GM06990 (cell line): ENCODE results near the gene RASD1.

Experiments
- DNase-seq: peaks from one replicate; pipeline ENCODE4 v3.0.0-alpha.2; 2011; ENCODE audit not compliant: insufficient read length; ENCODE audit errors: extremely low read depth
- H3K27me3 ChIP-seq: replicated peaks from 2 replicates; pipeline ENCODE4 v1.6.0; 2011; ENCODE audit warnings: low read length; ENCODE audit not compliant: control insufficient read depth, insufficient read depth
- H3K36me3 ChIP-seq: 2 replicates; pipeline ENCODE4 v1.5.1; 2011; ENCODE audit warnings: low read length; ENCODE audit not compliant: control insufficient read depth, insufficient read depth
- H3K4me3 ChIP-seq: replicated peaks from 2 replicates; pipeline ENCODE4 v1.5.1; 2011; ENCODE audit warnings: low read depth, mild to moderate bottlenecking, control low read depth, low read length
- TF ChIP-seq, protein P1 (sequence below): IDR thresholded peaks from 2 replicates; pipeline ENCODE4 v1.5.1; 2011; ENCODE audit warnings: low read length, control low read depth, mild to moderate bottlenecking, inconsistent platforms; ENCODE audit not compliant: insufficient read depth, poor library complexity, severe bottlenecking

Gene RASD1

DNA sequence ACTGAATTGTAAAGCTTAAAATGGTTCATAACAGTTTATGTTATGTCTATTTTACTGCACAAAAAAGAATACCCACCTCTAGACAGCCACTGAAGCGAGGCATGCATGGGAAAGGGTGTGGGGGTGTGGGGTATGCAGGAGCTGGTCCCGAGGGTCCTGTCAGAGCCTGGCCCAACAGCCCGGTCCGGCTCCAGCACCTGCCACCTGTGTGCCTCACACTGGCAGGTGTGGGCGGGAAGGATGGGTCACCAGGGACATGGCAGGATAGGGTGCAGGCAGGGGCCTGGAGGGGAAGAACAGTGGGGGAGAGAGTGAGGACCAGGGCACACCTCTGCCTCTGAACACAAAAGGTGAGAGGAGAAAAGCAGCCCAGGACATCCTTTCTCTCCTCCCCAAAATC lies 22.8 kb upstream of the RASD1 start:
- DNase-seq: no peak
- Histone ChIP-seq H3K36me3 (no peaks in the 10 kb centered on the region), H3K27me3 (no peaks in the 10 kb centered on the region), H3K4me3 (no peak overlapping the region)
- TF ChIP-seq, protein P1, sequence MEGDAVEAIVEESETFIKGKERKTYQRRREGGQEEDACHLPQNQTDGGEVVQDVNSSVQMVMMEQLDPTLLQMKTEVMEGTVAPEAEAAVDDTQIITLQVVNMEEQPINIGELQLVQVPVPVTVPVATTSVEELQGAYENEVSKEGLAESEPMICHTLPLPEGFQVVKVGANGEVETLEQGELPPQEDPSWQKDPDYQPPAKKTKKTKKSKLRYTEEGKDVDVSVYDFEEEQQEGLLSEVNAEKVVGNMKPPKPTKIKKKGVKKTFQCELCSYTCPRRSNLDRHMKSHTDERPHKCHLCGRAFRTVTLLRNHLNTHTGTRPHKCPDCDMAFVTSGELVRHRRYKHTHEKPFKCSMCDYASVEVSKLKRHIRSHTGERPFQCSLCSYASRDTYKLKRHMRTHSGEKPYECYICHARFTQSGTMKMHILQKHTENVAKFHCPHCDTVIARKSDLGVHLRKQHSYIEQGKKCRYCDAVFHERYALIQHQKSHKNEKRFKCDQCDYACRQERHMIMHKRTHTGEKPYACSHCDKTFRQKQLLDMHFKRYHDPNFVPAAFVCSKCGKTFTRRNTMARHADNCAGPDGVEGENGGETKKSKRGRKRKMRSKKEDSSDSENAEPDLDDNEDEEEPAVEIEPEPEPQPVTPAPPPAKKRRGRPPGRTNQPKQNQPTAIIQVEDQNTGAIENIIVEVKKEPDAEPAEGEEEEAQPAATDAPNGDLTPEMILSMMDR: no peak

DNA sequence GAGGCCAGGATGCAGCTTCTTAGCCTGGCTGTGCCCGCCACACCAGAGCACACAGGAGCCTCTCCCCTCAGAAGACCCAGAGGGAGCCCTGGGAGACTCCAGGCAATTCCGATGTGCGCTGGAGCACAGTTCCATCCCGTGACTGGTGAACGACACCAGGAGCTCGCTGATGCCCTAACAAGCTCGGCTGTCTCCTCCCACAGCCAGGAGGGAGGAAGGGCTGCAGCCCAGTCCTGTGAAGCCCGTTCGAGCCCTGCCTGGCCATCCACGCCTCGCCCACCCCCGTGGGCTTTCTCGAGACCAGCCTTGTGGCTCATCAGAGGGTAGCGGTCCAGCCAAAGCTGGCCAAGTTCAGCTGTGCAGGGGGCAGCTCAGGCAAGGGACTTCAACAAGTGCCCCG lies 21.8 kb upstream of the RASD1 start:
- TF ChIP-seq, protein P1: no peak
- Histone ChIP-seq H3K36me3 (no peaks in the 10 kb centered on the region), H3K4me3 (no peak overlapping the region), H3K27me3 (no peaks in the 10 kb centered on the region)
- no peak for DNase-seq

DNA sequence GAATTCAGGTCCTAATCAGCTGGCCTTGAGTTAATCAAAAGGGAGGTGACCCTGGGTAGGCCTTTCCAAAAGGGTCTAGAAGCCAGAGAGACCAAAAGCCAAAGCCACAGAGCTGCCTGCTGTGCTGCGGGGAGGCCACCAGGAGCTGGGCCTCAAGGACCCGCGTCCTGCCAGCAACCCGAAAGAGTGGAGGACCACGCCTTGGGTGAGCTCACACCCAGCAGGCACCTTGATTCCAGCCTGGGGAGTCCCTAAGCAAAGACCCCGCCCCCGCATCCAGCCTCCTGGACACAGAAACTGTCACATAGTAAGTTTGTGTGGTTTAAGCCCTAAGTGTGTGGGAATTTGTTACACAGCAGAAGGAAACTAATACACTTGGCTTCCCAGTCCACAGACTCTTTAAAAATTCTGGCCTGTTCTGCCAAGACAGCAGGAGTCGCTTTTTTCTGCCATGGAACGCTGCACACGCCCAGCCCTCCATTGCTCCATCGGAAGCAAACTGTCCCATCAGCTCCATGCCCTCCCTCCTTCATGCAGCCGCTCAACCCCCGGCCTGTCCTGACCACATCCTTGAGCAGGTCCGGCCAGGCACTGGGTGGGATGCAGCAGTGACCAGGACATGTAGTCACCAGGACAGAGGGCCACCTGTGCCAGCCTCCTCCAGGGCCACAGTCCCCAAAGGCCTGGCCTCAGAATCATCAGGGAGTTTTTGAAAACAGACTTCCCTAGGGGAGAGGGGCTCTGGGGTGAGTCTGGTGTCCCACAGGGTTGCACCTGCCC lies 20.9 kb upstream of the RASD1 start:
- TF ChIP-seq, protein P1: no peak
- Histone ChIP-seq H3K36me3 (no peaks in the 10 kb centered on the region), H3K4me3 (no peak overlapping the region), H3K27me3 (no peaks in the 10 kb centered on the region)
- DNase-seq: no peak

DNA sequence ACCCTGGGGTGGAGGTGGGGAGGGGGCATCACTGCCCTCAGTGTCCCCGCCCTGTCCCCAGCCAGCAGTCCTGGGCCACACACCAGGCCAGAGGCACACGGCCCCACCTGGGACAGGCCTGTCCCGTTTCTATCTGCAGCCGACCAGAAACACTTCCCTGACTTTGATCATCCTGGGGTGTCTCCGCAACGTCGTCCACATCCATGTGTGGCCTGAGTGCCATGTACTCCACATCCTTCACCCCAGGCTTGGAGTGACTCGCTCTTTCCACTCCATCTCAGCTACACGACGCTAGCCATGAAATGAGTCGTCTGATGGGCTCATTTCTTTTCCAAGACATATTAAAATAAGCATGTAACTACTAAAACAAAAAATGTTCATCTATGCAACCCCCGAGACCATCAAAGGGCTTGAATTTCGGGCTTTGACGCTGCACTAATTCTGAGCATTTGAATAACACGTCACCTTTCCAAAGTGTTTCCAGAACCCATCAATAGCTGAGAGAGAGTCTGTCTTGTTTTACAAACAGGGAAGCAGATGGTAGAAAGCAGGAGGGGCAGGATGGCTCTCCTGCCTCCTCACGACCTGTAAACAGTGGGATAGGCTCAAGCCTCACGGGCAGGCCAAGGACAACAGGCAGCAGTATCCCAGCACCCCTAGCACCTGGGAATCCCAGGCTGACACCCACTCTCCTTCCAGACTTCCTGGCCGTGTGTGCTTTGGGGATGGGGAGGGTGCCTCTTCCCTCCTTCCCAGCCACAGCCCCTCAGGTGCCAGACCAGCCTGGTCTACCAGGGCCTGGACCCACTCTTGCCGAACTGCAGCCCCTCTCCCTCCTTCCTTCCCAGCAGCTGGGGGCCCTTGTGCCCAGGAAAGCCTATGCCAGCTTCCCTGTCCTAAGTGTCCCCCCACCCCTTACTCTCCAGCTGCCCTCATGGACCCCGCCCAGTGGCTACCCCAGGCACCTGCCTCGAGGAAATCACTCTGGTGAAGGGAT lies 20.0 kb upstream of the RASD1 start:
- Histone ChIP-seq H3K4me3 (no peak overlapping the region), H3K36me3 (no peaks in the 10 kb centered on the region), H3K27me3 (no peaks in the 10 kb centered on the region)
- TF ChIP-seq, protein P1: no peak
- DNase-seq: no peak

DNA sequence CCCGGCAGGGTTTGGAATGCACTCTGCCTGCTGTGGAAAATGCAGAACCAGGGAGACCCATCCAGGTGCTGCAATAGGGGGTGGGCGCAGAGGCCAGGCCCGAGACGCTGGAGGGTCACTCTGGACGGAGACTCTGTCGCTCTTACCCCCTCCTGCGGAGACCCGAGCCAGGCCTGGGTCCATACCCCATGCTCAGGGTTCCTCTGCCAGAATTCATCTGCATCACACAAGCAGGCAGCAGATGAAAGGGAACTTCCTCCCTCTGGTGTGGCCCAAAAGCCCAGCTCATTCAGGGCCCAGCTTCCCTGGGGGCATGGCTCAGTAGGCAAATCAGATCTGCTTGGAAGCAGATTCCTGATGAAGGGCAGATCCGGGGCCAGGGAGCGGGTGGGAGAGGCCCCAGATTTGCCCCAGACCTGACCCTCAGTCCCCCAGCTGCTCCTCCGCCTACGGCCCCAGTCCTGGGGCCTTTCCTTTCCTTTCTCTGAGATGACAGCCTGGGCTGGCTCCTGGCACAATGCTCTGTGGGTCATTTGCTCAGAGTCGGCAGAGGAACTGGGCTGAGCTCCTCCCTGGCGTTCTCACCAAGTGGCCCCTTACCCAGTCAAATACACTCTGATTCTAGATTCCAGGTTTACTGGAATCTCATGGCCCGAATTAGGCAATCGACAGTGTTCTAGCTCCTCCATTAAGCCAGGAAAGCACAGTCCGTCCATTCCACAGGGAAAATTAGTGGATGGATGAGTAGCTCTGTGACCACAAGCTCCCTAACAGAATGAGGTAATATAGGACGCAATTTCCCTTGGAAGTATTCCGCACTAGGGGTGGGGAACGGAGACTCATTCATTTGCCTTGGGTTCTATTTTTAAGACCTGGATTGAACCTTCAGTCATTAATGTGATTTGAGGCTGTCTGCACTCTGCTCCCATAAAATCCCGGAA lies 19.1 kb upstream of the RASD1 start:
- TF ChIP-seq, protein P1: no peak
- Histone ChIP-seq H3K36me3 (no peaks in the 10 kb centered on the region), H3K4me3 (no peak overlapping the region), H3K27me3 (no peaks in the 10 kb centered on the region)
- DNase-seq: no peak
